ENCODE results near the gene NMRK1. TPM values are rescaled to one million over a fixed set of nuclear protein-coding genes. Genes with fewer than 3 reads are reported as not detected.

NMRK1 gene
- total and polyA plus RNA-seq, 5 donors from 2014 or later = 41.5 to 55.0 (median 51.1) TPM

- H3K9me3 ChIP-seq (ENCODE audit: control insufficient read depth in 2 of 2, low read length in 2 of 2) = no peaks in the 10 kb centered on the region
- H3K4me1 ChIP-seq (ENCODE audit: control insufficient read depth, insufficient read depth, low read length, poor library complexity, severe bottlenecking) = peaks cover 55% of the 10 kb centered on the region
- H3K27ac Mint-ChIP-seq = peak overlapping the region; percentile 66 to 97 (median 93)
- peak overlapping the region; percentile 89 for H3K27ac ChIP-seq (ENCODE audit: insufficient read depth, low read length, poor library complexity, severe bottlenecking)
- H3K36me3 Mint-ChIP-seq = peaks cover 4% of the 10 kb centered on the region
- H3K27me3 Mint-ChIP-seq = no peaks in the 10 kb centered on the region
- peak overlapping the region; percentile 85 for H3K4me3 ChIP-seq (ENCODE audit: low read depth, low read length)
- H3K27me3 ChIP-seq (ENCODE audit: control insufficient read depth, insufficient read depth, low read length) = no peaks in the 10 kb centered on the region
- peaks cover 7% of the 10 kb centered on the region for H3K36me3 ChIP-seq (ENCODE audit: control insufficient read depth, insufficient read depth, low read length)
- DNase-seq = peak; percentile 37 to 61 (median 46)
- peak overlapping the region; percentile 91 to 97 (median 94) for H3K4me3 Mint-ChIP-seq
- H3K4me1 Mint-ChIP-seq = peaks cover 18 to 71% (median 53%) of the 10 kb centered on the region in 4 donors
- no peaks in the 10 kb centered on the region for H3K9me3 Mint-ChIP-seq
- no peak for ATAC-seq (ENCODE audit: low read depth in 2 of 2)
These were observed 599 bp downstream of the NMRK1 start for GRCh38 chr9:75087289-75087823.

GRCh38 chr9:75086541-75087288 is 1.2 kb downstream of the NMRK1 start:
- Histone ChIP-seq H3K4me3 (ENCODE audit: low read depth, low read length) (peak overlapping the region; percentile 85), H3K36me3 (ENCODE audit: control insufficient read depth, insufficient read depth, low read length) (peaks cover 13% of the 10 kb centered on the region), H3K4me1 (ENCODE audit: control insufficient read depth, insufficient read depth, low read length, poor library complexity, severe bottlenecking) (peaks cover 48% of the 10 kb centered on the region), H3K27ac (ENCODE audit: insufficient read depth, low read length, poor library complexity, severe bottlenecking) (peak overlapping the region; percentile 89), H3K9me3 (ENCODE audit: control insufficient read depth in 2 of 2, low read length in 2 of 2) (no peaks in the 10 kb centered on the region), H3K27me3 (ENCODE audit: control insufficient read depth, insufficient read depth, low read length) (no peaks in the 10 kb centered on the region)
- Mint-ChIP-seq H3K9me3 (no peaks in the 10 kb centered on the region), H3K36me3 (peaks cover 4% of the 10 kb centered on the region), H3K4me1 (peaks cover 13 to 67% (median 49%) of the 10 kb centered on the region in 4 donors), H3K27me3 (no peaks in the 10 kb centered on the region), H3K27ac (peak overlapping the region; percentile 66 to 97 (median 93)), H3K4me3 (peak overlapping the region; percentile 91 to 97 (median 94))
- no peak for ATAC-seq (ENCODE audit: low read depth in 2 of 2)
- no peak for DNase-seq

GRCh38 chr9:75085640-75086039 is 2.3 kb downstream of the NMRK1 start:
- DNase-seq (no peak), ATAC-seq (ENCODE audit: low read depth in 2 of 2) (no peak)
- peaks cover 21% of the 10 kb centered on the region for H3K36me3 ChIP-seq (ENCODE audit: control insufficient read depth, insufficient read depth, low read length)
- Mint-ChIP-seq H3K9me3 (no peaks in the 10 kb centered on the region), H3K27me3 (no peaks in the 10 kb centered on the region), H3K4me3 (peak overlapping the region; percentile 75 to 97 (median 86)), H3K27ac (peak overlapping the region in 2 of 3 donors; percentile 57 to 89), H3K36me3 (peaks cover 12% of the 10 kb centered on the region), H3K4me1 (peaks cover 8 to 58% (median 40%) of the 10 kb centered on the region in 4 donors)
- no peaks in the 10 kb centered on the region for H3K27me3 ChIP-seq (ENCODE audit: control insufficient read depth, insufficient read depth, low read length)
- H3K27ac ChIP-seq (ENCODE audit: insufficient read depth, low read length, poor library complexity, severe bottlenecking) = no peak overlapping the region
- H3K9me3 ChIP-seq (ENCODE audit: control insufficient read depth in 2 of 2, low read length in 2 of 2) = no peaks in the 10 kb centered on the region
- H3K4me1 ChIP-seq (ENCODE audit: control insufficient read depth, insufficient read depth, low read length, poor library complexity, severe bottlenecking) = peaks cover 38% of the 10 kb centered on the region
- peak overlapping the region; percentile 85 for H3K4me3 ChIP-seq (ENCODE audit: low read depth, low read length)

- H3K27me3 ChIP-seq (ENCODE audit: control insufficient read depth, insufficient read depth, low read length) = no peaks in the 10 kb centered on the region
- no peaks in the 10 kb centered on the region for H3K9me3 Mint-ChIP-seq
- no peaks in the 10 kb centered on the region for H3K9me3 ChIP-seq (ENCODE audit: control insufficient read depth in 2 of 2, low read length in 2 of 2)
- ATAC-seq (ENCODE audit: low read depth in 2 of 2) (no peak), DNase-seq (no peak)
- no peak overlapping the region for H3K27ac ChIP-seq (ENCODE audit: insufficient read depth, low read length, poor library complexity, severe bottlenecking)
- peaks cover 26% of the 10 kb centered on the region for H3K4me1 ChIP-seq (ENCODE audit: control insufficient read depth, insufficient read depth, low read length, poor library complexity, severe bottlenecking)
- H3K27me3 Mint-ChIP-seq = no peaks in the 10 kb centered on the region
- peaks cover 23% of the 10 kb centered on the region for H3K36me3 ChIP-seq (ENCODE audit: control insufficient read depth, insufficient read depth, low read length)
- peaks cover 17% of the 10 kb centered on the region for H3K36me3 Mint-ChIP-seq
- peak overlapping the region in 1 of 4 donors; percentile 8 for H3K4me3 Mint-ChIP-seq
- peak overlapping the region; percentile 26 to 85 (median 61) for H3K27ac Mint-ChIP-seq
- no peak overlapping the region for H3K4me3 ChIP-seq (ENCODE audit: low read depth, low read length)
- peaks cover 12 to 46% (median 34%) of the 10 kb centered on the region in 4 donors for H3K4me1 Mint-ChIP-seq
These were observed 3.8 kb downstream of the NMRK1 start for GRCh38 chr9:75084081-75084672.

- Mint-ChIP-seq H3K36me3 (peaks cover 18% of the 10 kb centered on the region), H3K9me3 (no peaks in the 10 kb centered on the region), H3K4me1 (peaks cover 16 to 43% (median 34%) of the 10 kb centered on the region in 4 donors), H3K27me3 (no peaks in the 10 kb centered on the region), H3K4me3 (peak overlapping the region in 1 of 4 donors; percentile 35), H3K27ac (peak overlapping the region; percentile 6 to 85 (median 61))
- Histone ChIP-seq H3K4me1 (ENCODE audit: control insufficient read depth, insufficient read depth, low read length, poor library complexity, severe bottlenecking) (peaks cover 26% of the 10 kb centered on the region), H3K4me3 (ENCODE audit: low read depth, low read length) (no peak overlapping the region), H3K27me3 (ENCODE audit: control insufficient read depth, insufficient read depth, low read length) (no peaks in the 10 kb centered on the region), H3K36me3 (ENCODE audit: control insufficient read depth, insufficient read depth, low read length) (peaks cover 23% of the 10 kb centered on the region), H3K9me3 (ENCODE audit: control insufficient read depth in 2 of 2, low read length in 2 of 2) (no peaks in the 10 kb centered on the region), H3K27ac (ENCODE audit: insufficient read depth, low read length, poor library complexity, severe bottlenecking) (no peak overlapping the region)
- no peak for ATAC-seq (ENCODE audit: low read depth in 2 of 2)
- no peak for DNase-seq
These were observed 4.6 kb downstream of the NMRK1 start for GRCh38 chr9:75083188-75083970.

GRCh38 chr9:75081632-75082031 is 6.3 kb downstream of the NMRK1 start:
- Histone ChIP-seq H3K27ac (ENCODE audit: insufficient read depth, low read length, poor library complexity, severe bottlenecking) (no peak overlapping the region), H3K4me3 (ENCODE audit: low read depth, low read length) (no peak overlapping the region), H3K36me3 (ENCODE audit: control insufficient read depth, insufficient read depth, low read length) (peaks cover 30% of the 10 kb centered on the region), H3K4me1 (ENCODE audit: control insufficient read depth, insufficient read depth, low read length, poor library complexity, severe bottlenecking) (peaks cover 17% of the 10 kb centered on the region), H3K27me3 (ENCODE audit: control insufficient read depth, insufficient read depth, low read length) (no peaks in the 10 kb centered on the region), H3K9me3 (ENCODE audit: control insufficient read depth in 2 of 2, low read length in 2 of 2) (no peaks in the 10 kb centered on the region)
- H3K36me3 Mint-ChIP-seq = peaks cover 22% of the 10 kb centered on the region
- H3K4me1 Mint-ChIP-seq = peaks cover 18 to 38% (median 33%) of the 10 kb centered on the region in 4 donors
- H3K4me3 Mint-ChIP-seq = peak overlapping the region in 1 of 4 donors; percentile 1
- no peaks in the 10 kb centered on the region for H3K9me3 Mint-ChIP-seq
- DNase-seq (no peak), ATAC-seq (ENCODE audit: low read depth in 2 of 2) (no peak)
- peak overlapping the region in 1 of 3 donors; percentile 25 for H3K27ac Mint-ChIP-seq
- H3K27me3 Mint-ChIP-seq = no peaks in the 10 kb centered on the region

- Mint-ChIP-seq H3K4me1 (peaks cover 12 to 20% (median 19%) of the 10 kb centered on the region in 4 donors), H3K27me3 (no peaks in the 10 kb centered on the region), H3K36me3 (peaks cover 46% of the 10 kb centered on the region), H3K4me3 (no peak overlapping the region), H3K27ac (peak overlapping the region in 1 of 3 donors; percentile 38), H3K9me3 (no peaks in the 10 kb centered on the region)
- DNase-seq = no peak
- Histone ChIP-seq H3K36me3 (ENCODE audit: control insufficient read depth, insufficient read depth, low read length) (peaks cover 19% of the 10 kb centered on the region), H3K9me3 (ENCODE audit: control insufficient read depth in 2 of 2, low read length in 2 of 2) (no peaks in the 10 kb centered on the region), H3K4me3 (ENCODE audit: low read depth, low read length) (no peak overlapping the region), H3K27me3 (ENCODE audit: control insufficient read depth, insufficient read depth, low read length) (no peaks in the 10 kb centered on the region), H3K27ac (ENCODE audit: insufficient read depth, low read length, poor library complexity, severe bottlenecking) (no peak overlapping the region), H3K4me1 (ENCODE audit: control insufficient read depth, insufficient read depth, low read length, poor library complexity, severe bottlenecking) (peaks cover 6% of the 10 kb centered on the region)
- no peak for ATAC-seq (ENCODE audit: low read depth in 2 of 2)
These were observed 15.1 kb downstream of the NMRK1 start for GRCh38 chr9:75072895-75073294.
